HG02981 (cell line): ENCODE results near the gene CDC20.
"Not testable (repeated sequence)": the region's sequence is repeated elsewhere in the genome, so short reads cannot be mapped to it uniquely, and the experiment has no call there.

Source experiments
- ATAC-seq: cut with Tn5 transposase; IDR thresholded peaks from one replicate; pipeline ENCODE4 v1.9.1; 2021; ENCODE audit warnings: mild to moderate bottlenecking, moderate library complexity; ENCODE audit not compliant: unreplicated experiment

CDC20 gene

GRCh38 chr1:43377831-43378230 is 19.1 kb downstream of the CDC20 start:
- no peak for ATAC-seq

DNA sequence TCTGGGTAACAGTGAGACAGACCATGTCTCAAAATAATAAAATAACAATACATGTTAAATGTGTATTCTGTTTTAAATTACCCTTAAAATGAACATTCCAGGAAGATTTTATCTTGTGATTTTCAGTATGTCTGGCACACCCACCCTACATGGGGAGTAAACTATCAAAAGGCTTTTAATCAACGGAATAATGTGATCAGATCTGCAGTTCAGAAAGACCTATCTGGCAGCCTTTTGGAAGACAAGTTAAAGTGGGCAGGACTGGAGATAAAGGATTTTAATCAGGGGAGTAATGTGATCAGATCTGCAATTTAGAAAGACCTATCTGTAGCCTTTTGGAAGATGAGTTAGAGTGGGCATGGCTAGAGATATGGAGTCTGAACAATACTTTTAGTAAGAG is 20.7 kb downstream of the CDC20 start:
- no peak for ATAC-seq

GRCh38 chr1:43381612-43382011 is 22.8 kb downstream of the CDC20 start:
- ATAC-seq = no peak

DNA sequence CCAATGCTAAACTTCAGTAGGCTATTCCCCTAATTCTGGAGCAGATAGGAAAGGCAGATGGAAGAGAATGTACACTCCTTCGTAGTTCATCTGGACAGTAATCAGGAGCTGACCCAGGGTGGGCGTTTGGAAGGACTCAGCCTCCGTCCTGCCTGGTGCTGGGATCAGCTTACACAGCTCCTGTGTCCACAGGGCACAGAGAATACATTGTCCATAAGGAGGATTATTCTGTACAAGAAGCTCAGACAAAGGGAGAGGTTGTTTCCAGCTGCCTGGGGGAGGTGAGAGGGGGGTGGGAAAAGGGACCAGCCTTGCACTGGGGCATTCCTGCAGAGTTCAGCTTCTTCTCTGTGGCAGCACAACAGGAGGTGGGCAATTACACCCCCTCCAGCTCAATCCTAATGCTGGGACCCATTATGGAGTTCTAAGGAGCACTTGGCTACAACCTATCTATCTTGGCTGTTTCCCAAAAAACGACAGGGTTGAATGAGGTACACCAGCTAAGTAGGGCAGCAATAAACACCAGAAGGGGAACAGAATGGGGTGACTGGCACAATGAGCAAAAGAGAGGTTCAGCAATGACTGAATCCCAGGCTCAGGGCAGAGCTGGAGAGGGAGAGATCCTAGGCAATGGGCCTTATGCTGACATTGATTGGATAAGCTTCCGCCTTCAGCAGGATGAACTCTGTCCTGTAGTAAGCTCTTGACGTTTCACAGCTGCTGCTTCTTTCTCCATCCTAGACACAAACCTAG is 23.4 kb downstream of the CDC20 start:
- ATAC-seq = no peak

DNA sequence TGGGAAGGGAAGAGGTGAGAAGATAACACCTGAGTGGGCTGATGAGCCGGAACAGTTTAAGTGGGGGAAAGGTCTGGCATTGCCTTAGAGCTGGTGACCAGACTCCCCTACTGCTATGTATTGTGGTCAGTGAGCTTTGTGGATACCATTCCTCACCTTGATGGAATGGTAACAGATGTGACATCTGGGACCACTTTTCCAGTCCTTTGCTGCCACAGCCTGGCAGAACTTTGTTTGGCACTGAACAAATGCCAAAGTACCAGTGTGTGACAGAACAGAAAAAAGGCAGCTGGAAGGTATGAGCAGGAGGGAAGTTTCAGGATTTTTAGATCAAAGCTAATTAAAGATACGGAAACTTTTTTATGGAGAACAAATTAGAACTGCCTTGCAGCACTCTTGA is 24.7 kb downstream of the CDC20 start:
- no peak for ATAC-seq

DNA sequence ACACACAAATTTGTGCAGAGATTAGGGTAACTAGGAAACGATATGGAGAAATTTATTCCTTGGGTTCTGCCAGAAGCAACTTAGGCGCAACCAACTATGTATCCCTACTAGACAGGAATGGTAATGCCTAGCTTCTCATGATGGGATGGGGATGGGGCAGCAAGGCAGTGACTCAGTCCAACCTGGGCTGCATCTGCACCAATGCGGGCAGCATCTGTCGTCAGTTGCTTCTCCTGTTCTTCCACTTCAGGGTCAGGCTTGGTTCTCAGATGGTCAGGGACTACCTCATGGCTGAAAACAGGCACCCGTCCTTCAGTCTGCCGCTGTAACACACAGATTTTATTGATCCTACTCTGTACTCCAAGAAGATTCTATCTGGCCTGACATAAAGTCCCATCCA is 27.9 kb downstream of the CDC20 start:
- ATAC-seq = no peak

DNA sequence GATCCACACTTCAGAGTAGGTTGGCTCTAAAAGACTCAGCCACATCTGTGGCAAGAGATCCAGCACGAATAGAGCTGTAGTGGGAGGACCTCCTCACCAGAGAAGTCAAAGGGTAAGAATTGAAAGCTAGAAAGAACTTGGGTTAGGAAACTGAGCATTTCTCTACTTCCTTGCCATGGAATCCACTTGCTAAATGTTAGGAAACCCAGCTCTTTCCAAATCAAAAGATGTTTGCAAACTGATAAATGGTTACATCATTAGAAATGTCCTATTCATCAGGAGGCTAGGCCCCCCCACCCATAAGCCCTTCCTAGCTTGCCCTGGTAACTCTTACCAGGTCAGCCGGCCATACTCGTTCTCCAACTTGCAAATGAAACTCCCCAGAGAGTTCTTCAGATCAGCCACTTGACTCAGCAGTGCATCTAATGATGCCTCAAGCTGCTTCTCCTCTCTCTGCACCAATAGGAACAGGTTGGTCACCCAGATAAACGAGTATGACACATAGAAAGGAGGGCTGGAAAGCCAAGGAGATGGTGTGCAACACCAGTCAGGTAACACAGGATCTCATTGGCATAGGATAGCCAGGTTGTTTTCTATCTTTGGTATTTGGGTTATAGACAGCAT is 29.3 kb downstream of the CDC20 start:
- ATAC-seq = no peak

DNA sequence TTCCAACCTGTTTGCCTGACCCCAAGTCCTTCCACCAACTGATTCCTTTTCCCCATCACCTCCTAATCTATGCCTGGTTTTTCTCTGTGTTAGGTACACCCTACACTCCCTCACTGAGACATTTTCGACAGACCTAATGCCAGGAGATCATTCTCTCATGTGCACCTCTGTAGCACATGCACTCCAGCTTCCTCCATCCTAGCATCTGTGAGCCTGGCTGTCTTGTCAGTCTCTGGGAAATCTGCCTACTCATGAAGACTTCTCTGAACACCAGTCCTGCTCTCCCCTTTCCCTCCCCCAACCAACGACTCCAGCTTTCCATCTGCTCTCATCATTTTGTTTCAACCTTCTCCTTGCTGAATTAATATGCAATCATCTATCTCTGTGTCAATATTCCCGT is 29.8 kb downstream of the CDC20 start:
- ATAC-seq = no peak

- peak; percentile 95 for ATAC-seq
Measured at GRCh38 chr1:43389326-43390313, 30.8 kb downstream of the CDC20 start, which contains the start of the genes MED8 and SZT2. Gene MED8, minus strand, starts transcription at chr1:43389800. Its CDS starts 36 bp downstream, at chr1:43389764. Gene SZT2, plus strand, starts transcription at chr1:43389899. Its CDS starts 70 bp downstream, at chr1:43389969.

DNA sequence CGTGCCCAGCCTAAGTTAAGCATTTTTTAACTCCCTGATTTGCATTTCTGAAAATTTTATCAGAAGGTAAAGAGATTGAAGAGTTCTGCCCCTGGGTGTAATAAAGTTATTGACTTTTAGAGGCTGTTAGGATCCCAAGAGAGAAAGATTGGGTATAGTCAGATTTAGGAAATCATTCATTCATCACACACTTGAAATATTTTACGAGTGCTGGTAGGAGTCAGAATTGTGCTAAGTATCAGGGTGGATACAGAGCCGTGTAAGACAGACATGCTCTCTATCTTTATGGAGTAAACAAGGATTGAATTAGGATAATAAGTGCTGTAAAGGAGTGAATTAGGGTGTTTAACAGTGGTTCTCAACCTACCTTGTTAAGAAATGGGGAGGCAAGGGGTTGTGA is 33.9 kb downstream of the CDC20 start:
- no peak for ATAC-seq

GRCh38 chr1:43395523-43395922 is 36.7 kb downstream of the CDC20 start:
- ATAC-seq = no peak

- no peak for ATAC-seq
Measured at GRCh38 chr1:43396059-43396458, 37.3 kb downstream of the CDC20 start.

GRCh38 chr1:43398227-43398626 is 39.4 kb downstream of the CDC20 start:
- ATAC-seq = no peak

- ATAC-seq = not testable (repeated sequence)
Measured at GRCh38 chr1:43400441-43400840, 41.7 kb downstream of the CDC20 start.

- no peak for ATAC-seq
Measured at GRCh38 chr1:43402089-43402865, 43.5 kb downstream of the CDC20 start.

- no peak for ATAC-seq
Measured at GRCh38 chr1:43404353-43404752, 45.6 kb downstream of the CDC20 start.

- no peak for ATAC-seq
Measured at GRCh38 chr1:43405219-43405875, 46.6 kb downstream of the CDC20 start.

DNA sequence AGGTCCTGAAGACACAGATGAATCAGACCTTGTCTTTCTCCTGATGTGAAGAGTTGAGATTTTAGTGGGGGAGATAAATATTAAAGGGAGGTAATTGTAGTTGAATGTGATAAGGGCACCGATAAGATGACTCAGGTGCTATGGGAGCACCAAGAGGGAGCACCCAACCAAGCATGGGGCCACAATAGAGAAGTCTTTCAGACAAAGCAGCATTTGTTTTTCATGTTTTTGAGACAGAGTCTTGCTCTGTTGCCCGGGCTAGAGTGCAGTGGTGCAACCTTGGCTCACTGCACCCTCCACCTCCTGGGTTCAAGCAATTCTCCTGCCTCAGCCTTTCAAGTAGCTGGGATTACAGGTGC is 47.1 kb downstream of the CDC20 start:
- no peak for ATAC-seq

GRCh38 chr1:43410571-43410970 is 51.8 kb downstream of the CDC20 start:
- ATAC-seq = no peak
